Nephron progenitor cell (in vitro differentiated cells): ENCODE measurements around the gene KRT20.
"Not testable (repeated sequence)": the region's sequence is repeated elsewhere in the genome, so short reads cannot be mapped to it uniquely, and the experiment has no call there.

Experiments
- DNase-seq: peaks from one replicate; pipeline ENCODE4 v3.0.0; 2021
- H3K27ac Mint-ChIP-seq: 2 replicates; pipeline ENCODE4 v1.8.0; 2021; ENCODE audit warnings: mild to moderate bottlenecking, moderate library complexity, mixed read lengths
- H3K27me3 Mint-ChIP-seq: 2 replicates; pipeline ENCODE4 v1.8.0; 2021; ENCODE audit warnings: mild to moderate bottlenecking, low read depth, mixed read lengths; ENCODE audit not compliant: poor library complexity
- H3K36me3 Mint-ChIP-seq: 2 replicates; pipeline ENCODE4 v1.8.0; 2021; ENCODE audit warnings: low read depth, mixed read lengths
- H3K4me1 Mint-ChIP-seq: 2 replicates; pipeline ENCODE4 v1.8.0; 2021; ENCODE audit warnings: mixed read lengths
- H3K4me3 Mint-ChIP-seq: 2 replicates; pipeline ENCODE4 v1.8.0; 2021; ENCODE audit warnings: mild to moderate bottlenecking, moderate library complexity, mixed read lengths
- H3K9me3 Mint-ChIP-seq: 2 replicates; pipeline ENCODE4 v1.8.0; 2021; ENCODE audit warnings: mild to moderate bottlenecking, moderate library complexity, mixed read lengths
- CTCF ChIP-seq: fragments of 200-600 bp; sonication (generic); IDR thresholded peaks from 2 replicates; pipeline ENCODE4 v1.5.0; 2021; ENCODE audit warnings: antibody characterized with exemption

Gene KRT20

DNA sequence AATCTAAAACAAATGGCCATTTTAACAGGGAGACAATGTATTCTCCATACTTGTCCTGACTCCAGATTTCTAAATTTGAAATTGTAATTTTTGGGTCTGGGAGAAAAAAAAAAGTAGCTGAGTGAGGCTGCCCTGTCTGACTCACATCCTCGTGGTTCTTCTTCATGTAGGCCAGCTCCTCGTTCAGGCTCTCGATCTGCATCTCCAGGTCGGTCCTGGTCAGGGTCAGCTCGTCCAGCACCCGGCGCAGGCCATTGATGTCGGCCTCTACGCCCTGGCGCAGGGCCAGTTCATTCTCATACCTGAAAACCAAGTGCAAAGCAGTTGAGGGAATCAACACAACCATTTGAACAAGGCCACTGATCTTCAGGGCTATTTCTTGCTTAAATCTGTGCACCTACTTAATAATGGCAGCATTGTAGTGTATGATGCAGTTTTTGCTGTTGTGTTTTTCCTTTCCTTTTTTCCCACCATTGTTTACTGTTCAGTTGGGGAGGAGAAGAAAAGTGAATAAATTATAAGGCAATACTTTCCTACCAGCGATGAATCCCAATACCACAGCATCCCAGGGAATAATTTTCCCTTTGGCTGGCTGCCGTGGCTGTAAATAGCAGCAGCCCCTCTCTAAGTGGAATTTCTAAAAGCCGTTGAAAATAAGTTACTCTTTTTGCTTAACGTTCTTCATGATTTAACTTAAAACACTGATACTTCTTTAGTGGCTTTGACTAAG, 20.2 kb downstream of the KRT20 start:
- no peaks in the 10 kb centered on the region for H3K4me1 Mint-ChIP-seq
- H3K9me3 Mint-ChIP-seq = no peaks in the 10 kb centered on the region
- H3K27me3 Mint-ChIP-seq = peaks cover 31% of the 10 kb centered on the region
- no peaks in the 10 kb centered on the region for H3K36me3 Mint-ChIP-seq
- no peak for TF ChIP-seq CTCF
- H3K27ac Mint-ChIP-seq = no peak overlapping the region
- H3K4me3 Mint-ChIP-seq = no peak overlapping the region
- DNase-seq = no peak

GRCh38 chr17:40862985-40863733, 21.9 kb downstream of the KRT20 start:
- H3K4me1 Mint-ChIP-seq = peaks cover 6% of the 10 kb centered on the region
- no peaks in the 10 kb centered on the region for H3K36me3 Mint-ChIP-seq
- peak; percentile 46 for TF ChIP-seq CTCF
- peak; percentile 56 for DNase-seq
- H3K4me3 Mint-ChIP-seq = no peak overlapping the region
- no peak overlapping the region for H3K27ac Mint-ChIP-seq
- H3K9me3 Mint-ChIP-seq = no peaks in the 10 kb centered on the region
- H3K27me3 Mint-ChIP-seq = peaks cover 31% of the 10 kb centered on the region

GRCh38 chr17:40859536-40859935, 25.5 kb downstream of the KRT20 start:
- Mint-ChIP-seq H3K4me3 (no peak overlapping the region), H3K9me3 (no peaks in the 10 kb centered on the region), H3K27me3 (peaks cover 19% of the 10 kb centered on the region), H3K36me3 (no peaks in the 10 kb centered on the region), H3K27ac (no peak overlapping the region), H3K4me1 (peaks cover 14% of the 10 kb centered on the region)
- no peak for DNase-seq
- TF ChIP-seq CTCF = no peak

DNA sequence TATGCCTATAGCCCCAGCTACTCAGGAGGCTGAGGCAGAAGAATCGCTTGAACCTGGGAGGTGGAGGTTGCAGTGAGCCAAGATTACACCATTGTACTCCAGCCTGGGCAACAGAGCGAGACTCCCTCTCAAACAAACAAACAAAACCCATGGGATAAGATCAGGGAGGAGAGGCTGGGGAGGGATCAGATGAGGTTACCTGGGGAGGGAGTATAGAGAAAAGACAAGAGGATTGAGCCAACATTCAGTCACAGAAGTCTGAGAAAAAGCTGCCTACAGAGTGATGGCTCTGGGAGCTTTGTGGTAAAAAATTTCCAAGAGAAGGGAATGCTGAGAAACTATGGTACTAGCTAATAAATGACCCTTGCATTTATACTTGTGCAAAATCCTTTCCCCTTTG, 26.4 kb downstream of the KRT20 start:
- not testable (repeated sequence) for H3K27ac Mint-ChIP-seq, DNase-seq, H3K4me3 Mint-ChIP-seq, H3K36me3 Mint-ChIP-seq, H3K9me3 Mint-ChIP-seq
- Mint-ChIP-seq H3K4me1 (peaks cover 14% of the 10 kb centered on the region), H3K27me3 (peaks cover 19% of the 10 kb centered on the region)

DNA sequence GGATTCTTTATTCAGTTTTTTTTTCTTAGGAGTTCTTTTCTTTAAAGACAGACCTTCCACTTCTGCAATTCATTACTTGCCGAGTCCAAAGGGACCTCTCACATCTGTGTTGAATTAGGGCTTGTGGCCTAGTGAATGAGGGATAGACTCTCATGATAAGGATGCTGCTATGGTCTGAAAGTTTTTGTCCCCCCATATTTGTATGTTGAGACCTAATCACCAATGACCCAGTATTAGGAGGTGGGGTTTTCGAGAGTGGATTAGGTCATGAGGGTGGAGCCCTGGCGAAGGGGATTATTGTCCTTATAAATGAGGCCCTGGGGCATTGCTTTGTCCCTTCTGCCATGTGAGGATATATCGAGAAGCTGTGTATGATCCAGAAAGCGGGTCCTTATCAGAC, 27.5 kb downstream of the KRT20 start:
- TF ChIP-seq CTCF = no peak
- no peak overlapping the region for H3K27ac Mint-ChIP-seq
- no peaks in the 10 kb centered on the region for H3K9me3 Mint-ChIP-seq
- H3K4me1 Mint-ChIP-seq = peaks cover 14% of the 10 kb centered on the region
- peaks cover 13% of the 10 kb centered on the region for H3K27me3 Mint-ChIP-seq
- no peak overlapping the region for H3K4me3 Mint-ChIP-seq
- no peaks in the 10 kb centered on the region for H3K36me3 Mint-ChIP-seq
- no peak for DNase-seq

- Mint-ChIP-seq H3K27me3 (peaks cover 18% of the 10 kb centered on the region), H3K36me3 (no peaks in the 10 kb centered on the region), H3K4me1 (peaks cover 14% of the 10 kb centered on the region), H3K27ac (no peak overlapping the region), H3K9me3 (no peaks in the 10 kb centered on the region), H3K4me3 (no peak overlapping the region)
- no peak for TF ChIP-seq CTCF
- DNase-seq = no peak
Measured at GRCh38 chr17:40854175-40854814, 30.7 kb downstream of the KRT20 start.
